Raji (cell line): ENCODE results near the gene TCF20.

ENCODE experiments used
- POLR2A ChIP-seq: IDR thresholded peaks from 2 replicates; pipeline ENCODE4 v1.6.1; 2011; ENCODE audit warnings: low read depth, low read length, control low read depth; ENCODE audit not compliant: insufficient read depth

TCF20 gene

GRCh38 chr22:42303396-42304323 is 33.2 kb upstream of the TCF20 start:
- no peak for TF ChIP-seq POLR2A

DNA sequence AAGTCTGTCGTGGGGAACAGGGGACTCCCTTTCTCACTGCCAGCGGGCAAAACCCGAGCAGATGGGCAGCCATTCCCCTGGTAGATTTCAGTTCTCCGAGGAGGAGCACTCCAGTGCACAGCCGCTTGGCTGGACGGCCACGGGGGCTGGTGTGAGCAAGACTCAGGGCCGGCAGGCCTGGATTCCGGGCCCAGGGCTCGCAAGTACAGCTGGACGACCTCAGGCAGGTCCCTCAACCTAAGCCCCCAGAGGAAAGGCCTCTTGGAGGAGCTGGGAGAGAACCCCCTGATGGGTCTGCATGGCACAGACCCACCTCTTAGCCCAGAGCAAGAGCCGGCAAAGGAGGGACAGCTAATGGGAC is 31.3 kb upstream of the TCF20 start:
- no peak for TF ChIP-seq POLR2A

DNA sequence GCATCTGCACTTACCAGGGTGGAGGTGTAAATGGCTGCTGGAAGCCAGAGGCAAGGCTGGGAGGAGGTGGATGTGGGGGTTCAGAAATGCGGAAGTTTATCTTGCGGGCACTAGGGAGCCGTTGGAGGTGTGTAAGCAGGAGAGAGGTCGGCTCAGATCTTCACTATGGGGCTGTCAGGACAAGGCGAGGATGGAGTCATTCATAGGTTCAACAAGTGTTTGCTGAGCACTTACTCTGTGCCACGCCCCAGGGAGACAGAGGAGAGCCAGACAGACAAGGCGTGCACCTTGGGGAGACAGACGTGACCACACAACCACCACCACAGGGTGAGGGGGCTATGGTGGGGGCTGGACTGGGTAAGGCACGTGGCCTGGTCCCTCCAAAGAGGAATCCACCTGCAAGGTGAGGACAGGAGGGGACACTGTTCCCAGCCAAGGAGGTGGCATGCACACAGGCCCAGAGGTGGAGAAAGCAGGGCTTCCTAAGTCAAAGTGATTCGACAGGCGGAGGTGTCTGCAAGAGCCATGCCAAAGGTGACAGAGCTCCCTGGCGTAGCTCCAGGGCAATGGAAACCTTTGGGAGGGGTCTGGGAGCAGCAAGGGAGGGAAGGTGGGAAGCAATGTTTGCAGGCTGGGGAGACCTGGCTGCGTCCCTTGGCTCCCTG is 30.8 kb upstream of the TCF20 start:
- no peak for TF ChIP-seq POLR2A

DNA sequence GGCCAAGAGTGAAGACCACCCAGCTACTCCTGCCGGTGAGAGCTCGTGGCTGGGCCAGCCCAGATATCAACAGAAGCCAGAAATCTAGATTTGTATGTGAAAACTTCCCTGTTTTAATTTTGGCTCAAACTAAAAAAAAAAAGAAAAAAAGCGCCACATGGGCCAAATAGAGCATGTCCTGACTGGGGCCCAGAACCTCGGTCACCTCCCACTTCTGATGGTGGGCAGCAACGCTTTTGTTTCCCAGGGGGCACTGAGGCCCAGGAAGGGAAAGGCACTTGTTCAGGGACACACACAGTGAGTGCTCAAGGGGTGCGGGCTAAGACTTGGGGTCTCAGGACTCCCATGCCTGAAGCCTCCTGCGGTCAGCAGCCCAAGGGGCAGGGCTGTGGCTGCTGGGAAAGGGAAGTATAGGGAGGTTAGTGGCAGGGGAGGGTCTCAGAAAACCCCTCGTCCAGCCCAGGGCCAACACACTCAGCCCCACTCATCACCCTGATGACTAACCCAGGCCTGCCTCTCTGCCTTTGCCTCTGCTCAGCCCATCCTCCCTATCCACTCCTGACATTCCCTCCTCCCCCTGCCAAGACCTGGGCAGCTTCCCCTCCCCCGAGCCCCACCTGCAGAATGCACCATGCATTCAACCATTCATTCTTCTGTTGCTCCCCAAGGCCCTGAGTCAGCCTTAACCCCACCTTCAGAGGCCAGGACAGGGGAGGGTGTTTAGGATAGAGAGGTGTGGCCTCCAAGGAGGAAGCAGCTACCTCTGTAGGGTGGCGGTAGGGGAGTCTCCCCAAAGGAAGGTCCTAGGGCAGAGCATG is 30.0 kb upstream of the TCF20 start:
- 0 out of 2 replicates have a peak, but pooled peaks have one; percentile 22 for TF ChIP-seq POLR2A

DNA sequence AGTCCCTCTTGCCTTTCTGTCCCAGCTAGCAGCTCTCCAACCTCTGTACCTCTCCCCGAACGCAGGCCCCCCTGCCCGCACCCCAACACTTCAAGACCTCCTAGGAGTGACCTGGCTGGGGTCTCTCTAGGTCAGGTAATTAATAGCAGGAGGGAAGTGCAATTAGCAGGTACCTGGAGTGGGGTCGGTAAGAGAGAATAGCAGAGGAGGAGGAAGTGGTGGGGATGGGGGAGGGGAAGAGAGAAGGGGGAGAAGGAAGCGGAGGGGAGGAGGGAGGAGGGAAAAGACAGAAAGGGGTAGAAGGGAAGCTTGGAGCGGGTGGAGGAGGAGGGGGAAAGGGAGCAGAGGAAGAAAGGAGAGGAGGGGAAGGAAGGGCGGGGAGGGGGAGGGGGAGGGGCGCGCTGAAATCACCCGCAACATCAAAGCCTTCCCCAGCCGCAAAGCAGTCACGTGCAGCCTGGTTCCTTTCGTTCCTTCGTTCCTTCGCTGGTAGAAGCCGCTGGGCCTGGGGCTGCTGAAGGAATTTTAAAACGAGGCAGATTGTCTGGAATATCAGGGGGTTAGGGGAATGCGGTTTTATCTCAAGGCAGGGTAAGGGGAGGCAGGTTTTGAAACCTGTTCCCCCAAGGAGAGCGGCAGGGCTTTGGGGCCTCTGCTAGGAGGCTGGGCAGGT is 29.3 kb upstream of the TCF20 start:
- no peak for TF ChIP-seq POLR2A

GRCh38 chr22:42298746-42299145 is 28.3 kb upstream of the TCF20 start:
- TF ChIP-seq POLR2A = no peak

DNA sequence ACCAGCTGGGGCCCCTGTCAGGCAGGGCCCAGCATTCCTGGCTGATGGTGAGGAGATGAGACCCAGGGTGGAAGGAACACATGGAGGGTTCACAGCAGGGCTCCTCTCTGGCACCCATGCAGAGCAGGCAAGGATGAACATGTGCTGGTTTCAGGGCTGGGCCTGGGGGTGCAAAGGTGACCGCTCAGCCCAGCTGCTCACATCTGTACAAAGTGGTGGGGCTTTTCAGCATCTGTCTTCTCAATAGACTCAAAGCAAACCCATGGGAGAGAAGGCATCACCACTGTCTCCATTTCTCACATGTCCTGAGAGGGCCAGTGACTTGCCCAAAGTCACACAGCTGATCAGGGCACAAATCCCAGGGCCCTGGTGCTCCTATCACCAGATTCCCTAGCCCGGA is 27.3 kb upstream of the TCF20 start:
- no peak for TF ChIP-seq POLR2A

DNA sequence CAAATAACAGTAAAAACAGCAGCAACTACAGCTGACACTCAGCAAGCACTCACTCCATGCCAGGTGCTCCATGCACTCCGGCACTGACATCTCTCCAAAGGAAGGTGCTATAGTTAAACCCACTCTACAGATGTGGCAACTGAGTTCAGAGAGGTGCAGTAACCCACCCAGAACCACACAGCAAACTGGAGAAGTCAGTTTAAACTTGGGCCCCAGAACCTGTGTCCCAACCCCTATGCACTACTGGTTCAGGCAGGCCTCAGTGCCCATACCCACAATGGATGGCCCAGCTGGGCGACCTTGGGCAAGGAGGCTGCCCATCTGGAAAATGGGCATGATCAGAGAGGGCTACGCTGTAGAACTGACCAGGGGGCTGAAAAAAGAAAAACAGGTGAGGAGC is 26.4 kb upstream of the TCF20 start:
- no peak for TF ChIP-seq POLR2A

DNA sequence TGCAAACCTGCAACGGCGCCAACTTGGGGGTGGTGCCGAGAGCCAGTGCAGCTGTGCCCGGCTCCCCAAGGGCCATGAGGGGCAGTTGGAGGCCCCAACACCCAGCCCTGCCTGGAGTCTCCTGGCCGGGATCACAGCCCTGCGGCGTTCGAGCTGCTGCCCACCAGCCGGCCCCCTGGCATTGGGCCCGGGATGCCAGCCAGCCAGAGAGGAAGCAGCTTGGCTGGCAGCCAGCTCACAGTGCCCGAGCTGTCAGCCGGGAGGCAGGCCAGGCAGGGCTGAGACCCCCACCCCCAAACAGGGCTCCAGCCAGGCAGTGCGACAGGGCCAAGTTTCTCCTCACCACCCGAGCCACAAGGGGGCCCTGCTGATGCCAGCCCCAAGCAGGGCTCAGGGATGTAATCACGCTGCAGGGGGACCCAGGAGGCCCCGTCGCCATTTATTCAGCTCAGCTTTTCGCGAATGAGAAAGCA is 26.0 kb upstream of the TCF20 start:
- no peak for TF ChIP-seq POLR2A

GRCh38 chr22:42294034-42294985 is 23.9 kb upstream of the TCF20 start:
- TF ChIP-seq POLR2A = no peak

GRCh38 chr22:42292732-42293520 is 22.5 kb upstream of the TCF20 start:
- no peak for TF ChIP-seq POLR2A

DNA sequence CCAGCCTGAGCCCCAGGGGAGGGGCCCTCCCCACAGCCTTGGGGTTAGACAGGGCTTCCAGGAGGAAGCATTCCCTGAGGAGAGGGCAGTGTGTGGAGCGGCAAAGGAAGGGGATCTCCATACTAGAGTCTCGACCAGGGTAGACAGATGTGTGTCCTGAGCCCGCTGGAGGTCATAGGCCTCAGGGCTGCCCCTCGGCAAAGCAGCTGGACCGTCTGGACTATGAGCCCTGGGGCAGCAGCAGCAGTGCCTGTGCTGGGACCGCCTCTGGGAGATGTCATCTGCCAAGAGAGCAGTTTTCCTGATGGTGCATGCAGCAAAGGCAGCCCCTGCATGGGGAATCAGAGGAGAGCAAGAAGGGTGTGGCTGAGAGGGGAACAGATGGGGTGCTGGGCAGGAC is 20.8 kb upstream of the TCF20 start:
- no peak for TF ChIP-seq POLR2A
